Panc1 (cell line): ENCODE measurements around the gene SMCO1. TPM values are rescaled to one million over a fixed set of nuclear protein-coding genes. Genes with fewer than 3 reads are reported as not detected.

Experiments
- ATAC-seq: fragments of 200-7000 bp; cut with Tn5 transposase; 2 replicates; pipeline ENCODE4 v1.9.1; 2020; ENCODE audit warnings: mild to moderate bottlenecking, moderate library complexity
- BruUV-seq: library from RNA; stranded (reverse); fragments of 400-500 nt; replicated peaks from 2 replicates; lab custom pipeline; 2021; lab: Mats Ljungman, UMichigan
- CTCF ChIA-PET: fragments of 300-600 bp; sonication (Branson Sonifier 250); formaldehyde crosslinking; loops from one replicate; lab custom pipeline; 2022; ENCODE audit warnings: antibody characterized with exemption; lab: Charles Lee
- POLR2A ChIA-PET: fragments of 300-600 bp; sonication (Branson Sonifier 250); formaldehyde crosslinking; loops from one replicate; lab custom pipeline; 2022; ENCODE audit warnings: antibody characterized with exemption; lab: Charles Lee
- DNase-seq: peaks from one replicate; pipeline ENCODE4 v3.0.0-alpha.2; 2010; ENCODE audit warnings: low read depth, low spot score
- H3K27ac ChIP-seq: 2 replicates; pipeline ENCODE4 v1.5.1; 2011; ENCODE audit warnings: mild to moderate bottlenecking, low read length, inconsistent platforms
- H3K27me3 ChIP-seq: fragments of 200-500 bp; sonication (Bioruptor generic); 2 replicates; pipeline ENCODE4 v1.6.0; 2014; ENCODE audit warnings: low read length, inconsistent platforms; ENCODE audit not compliant: control insufficient read depth, insufficient read depth
- H3K36me3 ChIP-seq: fragments of 200-500 bp; sonication (Bioruptor generic); 2 replicates; pipeline ENCODE4 v1.5.1; 2014; ENCODE audit warnings: inconsistent platforms, mild to moderate bottlenecking, low read length, moderate library complexity; ENCODE audit not compliant: control insufficient read depth, insufficient read depth
- H3K4me1 ChIP-seq: 2 replicates; pipeline ENCODE4 v1.5.1; 2011; ENCODE audit warnings: inconsistent platforms, mild to moderate bottlenecking, low read length, moderate library complexity; ENCODE audit not compliant: control insufficient read depth, insufficient read depth
- H3K4me3 ChIP-seq, 2 experiments: 2 replicates each; pipeline ENCODE4 v1.5.1; 2011 to 2012; ENCODE audit warnings: low read depth in 2 of 2, low read length in 2 of 2, mild to moderate bottlenecking in 2 of 2, inconsistent platforms in 1 of 2, moderate library complexity in 1 of 2
- H3K9me3 ChIP-seq: fragments of 200-500 bp; sonication (Bioruptor generic); 2 replicates; pipeline ENCODE4 v1.5.1; 2014; ENCODE audit warnings: low read depth, mild to moderate bottlenecking, inconsistent platforms, low read length, moderate library complexity; ENCODE audit not compliant: control insufficient read depth, insufficient read depth
- CTCF ChIP-seq: fragments of 450-650 bp; IDR thresholded peaks from 2 replicates; pipeline ENCODE4 v1.5.1; 2017; ENCODE audit warnings: mild to moderate bottlenecking
- POLR2AphosphoS5 ChIP-seq: IDR thresholded peaks from 2 replicates; pipeline ENCODE4 v1.6.1; 2012; ENCODE audit warnings: mild to moderate bottlenecking, low read depth, low read length, moderate library complexity
- REST ChIP-seq, 2 experiments: IDR thresholded peaks; 2 replicates each; pipeline ENCODE4 v1.6.1; 2011 to 2012; ENCODE audit warnings: low read depth in 2 of 2, control low read depth in 1 of 2, low read length in 1 of 2, mild to moderate bottlenecking in 1 of 2, moderate library complexity in 1 of 2; ENCODE audit not compliant: insufficient read depth in 1 of 2
- SIN3A ChIP-seq: IDR thresholded peaks from 2 replicates; pipeline ENCODE4 v1.6.1; 2012; ENCODE audit warnings: low read depth, mild to moderate bottlenecking, low read length, moderate library complexity, borderline replicate concordance; ENCODE audit not compliant: insufficient read depth
- TCF7L2 ChIP-seq: IDR thresholded peaks from 2 replicates; pipeline ENCODE4 v1.6.1; 2011; ENCODE audit warnings: mild to moderate bottlenecking, low read depth, low read length, inconsistent platforms
- in situ Hi-C: cut with HindIII; loops from 2 replicates; pipeline ENCODE4 v1.10.0; 2016; ENCODE audit warnings: low sequenced_read_pairs, low pct_unique_long_range_greater_than_20kb
- intact Hi-C: fragments of 100-400 bp; cut with micrococcal nuclease; formaldehyde crosslinking; loops from one replicate; pipeline ENCODE4 v1.10.0; 2022; ENCODE audit not compliant: unreplicated experiment
- total RNA-seq: library from RNA; stranded (reverse); gene quantifications from one replicate; pipeline ENCODE4 v1.2.1, GENCODE V29; 2021; ENCODE audit not compliant: unreplicated experiment

Gene SMCO1
- total RNA-seq, 1 experiment from 2014 or later: not detected

GRCh38 chr3:196547067-196547466 is 31.9 kb upstream of the SMCO1 start:
- DNase-seq (no peak), ATAC-seq (no peak; the same call in 1 of the 2 replicates)
- ChIA-PET CTCF (no interaction called here), POLR2A (no interaction called here)
- no TSS peak for BruUV-seq
- intact Hi-C loops (no loop called here), in situ Hi-C loops (no loop called here)
- H3K4me1 ChIP-seq: no peaks in the 10 kb centered on the region
- H3K27me3 ChIP-seq: no peaks in the 10 kb centered on the region
- H3K4me3 ChIP-seq: no peak overlapping the region
- no peaks in the 10 kb centered on the region; the same call in 1 of the 2 replicates for H3K9me3 ChIP-seq
- no peaks in the 10 kb centered on the region for H3K36me3 ChIP-seq
- no peak for TF ChIP-seq POLR2AphosphoS5
- no peak for TF ChIP-seq CTCF
- TF ChIP-seq SIN3A: no peak
- no peak for TF ChIP-seq TCF7L2
- no peak for TF ChIP-seq REST (IDR thresholded peaks at IDR 0.05; ENCODE audit: insufficient read depth in 1 of 2, low read depth in 2 of 2, low read length in 1 of 2)
- no peak overlapping the region for H3K27ac ChIP-seq

GRCh38 chr3:196546537-196546936 is 31.4 kb upstream of the SMCO1 start:
- intact Hi-C loops: no loop called here
- no peaks in the 10 kb centered on the region for H3K36me3 ChIP-seq
- DNase-seq (no peak), ATAC-seq (no peak)
- no peaks in the 10 kb centered on the region for H3K27me3 ChIP-seq
- no TSS peak for BruUV-seq
- H3K9me3 ChIP-seq: no peaks in the 10 kb centered on the region; the same call in 1 of the 2 replicates
- no peak overlapping the region for H3K4me3 ChIP-seq
- CTCF ChIA-PET: no interaction called here
- TF ChIP-seq TCF7L2: no peak
- no peak for TF ChIP-seq REST (IDR thresholded peaks at IDR 0.05; ENCODE audit: insufficient read depth in 1 of 2, low read depth in 2 of 2, low read length in 1 of 2)
- no peak for TF ChIP-seq CTCF
- no peak for TF ChIP-seq POLR2AphosphoS5
- TF ChIP-seq SIN3A: no peak
- in situ Hi-C loops: no loop called here
- POLR2A ChIA-PET: interaction anchor here (0.6 kb wide), 1 partner anchor 131 kb away, joined by 12 read pairs; no protein-coding TSS in a partner anchor
- no peak overlapping the region for H3K27ac ChIP-seq
- no peaks in the 10 kb centered on the region for H3K4me1 ChIP-seq
